ENCODE results near the gene SASH3. TPM values are rescaled to one million over a fixed set of nuclear protein-coding genes. Genes with fewer than 3 reads are reported as not detected.

Gene SASH3
- polyA plus RNA-seq, 1 of the 3 experiments (the other 2 are of a cell fraction) = not detected

- Histone ChIP-seq H3K27me3 (ENCODE audit: insufficient read depth) (no peaks in the 10 kb centered on the region; the same call in 1 of the 2 replicates), H3K9me3 (no peaks in the 10 kb centered on the region), H3K27ac (ENCODE audit: low read depth in 2 of 2, low read length in 1 of 2) (no peak overlapping the region), H3K79me2 (ENCODE audit: insufficient read depth) (no peaks in the 10 kb centered on the region), H3K4me2 (no peak overlapping the region), H3K4me3 (ENCODE audit: low read depth in 2 of 2, low read length in 1 of 2) (no peak overlapping the region), H2AFZ (ENCODE audit: low read depth) (no peak overlapping the region), H4K20me1 (ENCODE audit: insufficient read depth) (no peaks in the 10 kb centered on the region), H3K36me3 (replicated peaks in 1 of 2; ENCODE audit: control insufficient read depth in 1 of 2, insufficient read depth in 2 of 2, low read length in 1 of 2) (no peaks in the 10 kb centered on the region), H3K9ac (no peak overlapping the region), H3F3A (replicated peaks; ENCODE audit: insufficient read depth) (no peaks in the 10 kb centered on the region), H3K9me2 (no peaks in the 10 kb centered on the region), H3K4me1 (ENCODE audit: control insufficient read depth in 1 of 2, insufficient read depth in 2 of 2, low read depth in 1 of 2, low read length in 1 of 2) (no peaks in the 10 kb centered on the region; a peak in 1 of 4 replicates)
- WGBS (ENCODE audit: low lambda C conversion rate) = 39% methylated on average over 8 of the region's 11 CpGs
- POLR2A ChIA-PET = no interaction called here
- no peak for DNase-seq
- no peak for TF ChIP-seq EP300 (IDR thresholded peaks at IDR 0.05; ENCODE audit: borderline replicate concordance in 1 of 2, low read depth in 1 of 2, low read length in 1 of 2)
- no peak for TF ChIP-seq MXI1 (IDR thresholded peaks at IDR 0.05; ENCODE audit: low read depth, low read length)
- no peak for TF ChIP-seq GATA2 (CRISPR knock-in tag; IDR thresholded peaks at IDR 0.05)
- no peak for TF ChIP-seq CTCF (IDR thresholded peaks at IDR 0.05)
- TF ChIP-seq EZH2phosphoT487 (IDR thresholded peaks at IDR 0.05; ENCODE audit: borderline replicate concordance, low read depth) = no peak
- no peak for TF ChIP-seq RFX5 (IDR thresholded peaks at IDR 0.05; ENCODE audit: low read length)
- no peak for TF ChIP-seq ELF1 (IDR thresholded peaks at IDR 0.05)
- TF ChIP-seq CHD2 (IDR thresholded peaks at IDR 0.05; ENCODE audit: low read length, partially characterized antibody) = no peak
- CTCF ChIA-PET = interaction anchor here (1.0 kb wide), 2 partner anchors 38 to 148 kb away, joined by 3 read pairs; no protein-coding TSS in a partner anchor
These were observed 5.6 kb downstream of the SASH3 start for GRCh38 chrX:129785160-129785947.

GRCh38 chrX:129786210-129786651, 6.5 kb downstream of the SASH3 start:
- Histone ChIP-seq H2AFZ (ENCODE audit: low read depth) (no peak overlapping the region), H3K4me3 (ENCODE audit: low read depth in 2 of 2, low read length in 1 of 2) (no peak overlapping the region), H3K27me3 (ENCODE audit: insufficient read depth) (no peaks in the 10 kb centered on the region; the same call in 1 of the 2 replicates), H3F3A (replicated peaks; ENCODE audit: insufficient read depth) (no peaks in the 10 kb centered on the region), H3K4me1 (ENCODE audit: control insufficient read depth in 1 of 2, insufficient read depth in 2 of 2, low read depth in 1 of 2, low read length in 1 of 2) (no peaks in the 10 kb centered on the region; a peak in 1 of 4 replicates), H3K79me2 (ENCODE audit: insufficient read depth) (no peaks in the 10 kb centered on the region), H3K9me2 (no peaks in the 10 kb centered on the region), H3K9me3 (no peaks in the 10 kb centered on the region), H3K4me2 (no peak overlapping the region), H3K36me3 (replicated peaks in 1 of 2; ENCODE audit: control insufficient read depth in 1 of 2, insufficient read depth in 2 of 2, low read length in 1 of 2) (no peaks in the 10 kb centered on the region), H4K20me1 (ENCODE audit: insufficient read depth) (no peaks in the 10 kb centered on the region), H3K9ac (no peak overlapping the region), H3K27ac (ENCODE audit: low read depth in 2 of 2, low read length in 1 of 2) (no peak overlapping the region)
- DNase-seq = no peak
- WGBS (ENCODE audit: low lambda C conversion rate) = 25% methylated on average over 3 of the region's 3 CpGs
- ChIA-PET POLR2A (no interaction called here), CTCF (interaction anchor here (1.0 kb wide), 1 partner anchor 37 kb away, joined by 3 read pairs; no protein-coding TSS in a partner anchor)
- no peak for TF ChIP-seq TEAD4 (IDR thresholded peaks at IDR 0.05; ENCODE audit: borderline replicate concordance, insufficient read depth)
- no peak for TF ChIP-seq CHD2 (IDR thresholded peaks at IDR 0.05; ENCODE audit: low read length, partially characterized antibody)
- TF ChIP-seq IRF3 (IDR thresholded peaks at IDR 0.05; ENCODE audit: low read depth, low read length) = no peak
- no peak for TF ChIP-seq EP300 (IDR thresholded peaks at IDR 0.05; ENCODE audit: borderline replicate concordance in 1 of 2, low read depth in 1 of 2, low read length in 1 of 2)
- no peak for TF ChIP-seq FOXM1 (IDR thresholded peaks at IDR 0.05; ENCODE audit: low read depth)
- no peak for TF ChIP-seq RAD21 (IDR thresholded peaks at IDR 0.05; ENCODE audit: low read length)
- TF ChIP-seq MAX (IDR thresholded peaks at IDR 0.05; ENCODE audit: low read depth) = no peak
- no peak for TF ChIP-seq TCF12 (IDR thresholded peaks at IDR 0.05)
- no peak for TF ChIP-seq MEF2A (IDR thresholded peaks at IDR 0.05; ENCODE audit: borderline replicate concordance, low read depth)
- TF ChIP-seq GATA2 (CRISPR knock-in tag; IDR thresholded peaks at IDR 0.05) = no peak
- TF ChIP-seq NFIC (IDR thresholded peaks at IDR 0.05; ENCODE audit: borderline replicate concordance) = no peak
- TF ChIP-seq REST (IDR thresholded peaks at IDR 0.05; ENCODE audit: low read depth, low read length) = no peak
- no peak for TF ChIP-seq NRF1 (IDR thresholded peaks at IDR 0.05; ENCODE audit: low read depth, low read length)
